Measurements from ENCODE around the gene SLC1A3.
"Not testable (repeated sequence)": the region's sequence is repeated elsewhere in the genome, so short reads cannot be mapped to it uniquely, and the experiment has no call there.

Gene SLC1A3

GRCh38 chr5:36642089-36642488, 35.7 kb downstream of the SLC1A3 start:
- no peak overlapping the region for H3K4me3 ChIP-seq (replicated peaks; ENCODE audit: insufficient read depth, low read length)
- DNase-seq (ENCODE audit: low read depth in 1 of 2, low spot score in 1 of 2), result no peak
- no peaks in the 10 kb centered on the region for H3K27me3 ChIP-seq (ENCODE audit: insufficient read depth, poor library complexity, severe bottlenecking)
- no peak for TF ChIP-seq GABPA (IDR thresholded peaks at IDR 0.05; ENCODE audit: low read depth)
- TF ChIP-seq CTCF (IDR thresholded peaks at IDR 0.05; ENCODE audit: insufficient read depth, low read length), result no peak
- TF ChIP-seq REST (IDR thresholded peaks at IDR 0.05; ENCODE audit: insufficient replicate concordance, low read depth), result no peak
- TF ChIP-seq POLR2AphosphoS5 (IDR thresholded peaks at IDR 0.05; ENCODE audit: low read depth), result no peak
- no peak for TF ChIP-seq SPI1 (IDR thresholded peaks at IDR 0.05; ENCODE audit: borderline replicate concordance, low read depth)
- H3K27ac ChIP-seq (replicated peaks), result no peak overlapping the region

DNA sequence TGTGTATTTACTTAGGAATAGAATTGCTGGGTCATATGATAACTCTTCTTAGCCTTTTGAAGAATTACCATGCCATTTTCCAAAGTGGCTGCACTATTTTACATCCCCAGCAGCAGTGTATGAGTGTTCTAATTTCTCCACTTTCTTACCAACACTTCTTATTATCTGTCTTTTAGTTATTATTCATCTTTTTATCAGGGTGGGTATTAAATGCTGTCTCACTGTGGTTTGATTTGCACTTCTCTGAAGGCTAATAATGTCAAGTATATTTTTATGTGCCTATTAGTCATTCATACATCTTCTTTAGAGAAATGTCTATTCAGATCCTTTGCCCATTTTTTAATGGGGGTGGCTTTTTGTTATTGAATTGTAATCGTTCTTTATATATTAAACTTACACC, 36.8 kb downstream of the SLC1A3 start:
- TF ChIP-seq SPI1 (IDR thresholded peaks at IDR 0.05; ENCODE audit: borderline replicate concordance, low read depth) (no peak), CTCF (IDR thresholded peaks at IDR 0.05; ENCODE audit: insufficient read depth, low read length) (no peak), GABPA (IDR thresholded peaks at IDR 0.05; ENCODE audit: low read depth) (no peak), POLR2AphosphoS5 (IDR thresholded peaks at IDR 0.05; ENCODE audit: low read depth) (no peak), REST (IDR thresholded peaks at IDR 0.05; ENCODE audit: insufficient replicate concordance, low read depth) (no peak)
- Histone ChIP-seq H3K27ac (replicated peaks) (no peak overlapping the region), H3K4me3 (replicated peaks; ENCODE audit: insufficient read depth, low read length) (no peak overlapping the region), H3K27me3 (ENCODE audit: insufficient read depth, poor library complexity, severe bottlenecking) (no peaks in the 10 kb centered on the region)
- DNase-seq (ENCODE audit: low read depth in 1 of 2, low spot score in 1 of 2), result no peak

GRCh38 chr5:36643841-36644240, 37.4 kb downstream of the SLC1A3 start:
- DNase-seq (ENCODE audit: low read depth in 1 of 2, low spot score in 1 of 2); H3K4me3 ChIP-seq (replicated peaks; ENCODE audit: insufficient read depth, low read length); H3K27ac ChIP-seq (replicated peaks); H3K27me3 ChIP-seq (ENCODE audit: insufficient read depth, poor library complexity, severe bottlenecking): not testable (repeated sequence)

GRCh38 chr5:36644727-36645126, 38.3 kb downstream of the SLC1A3 start:
- DNase-seq (ENCODE audit: low read depth in 1 of 2, low spot score in 1 of 2), result no peak
- Histone ChIP-seq H3K27me3 (ENCODE audit: insufficient read depth, poor library complexity, severe bottlenecking) (no peaks in the 10 kb centered on the region), H3K27ac (replicated peaks) (no peak overlapping the region), H3K4me3 (replicated peaks; ENCODE audit: insufficient read depth, low read length) (no peak overlapping the region)
- TF ChIP-seq CTCF (IDR thresholded peaks at IDR 0.05; ENCODE audit: insufficient read depth, low read length) (no peak), POLR2AphosphoS5 (IDR thresholded peaks at IDR 0.05; ENCODE audit: low read depth) (no peak), GABPA (IDR thresholded peaks at IDR 0.05; ENCODE audit: low read depth) (no peak), SPI1 (IDR thresholded peaks at IDR 0.05; ENCODE audit: borderline replicate concordance, low read depth) (no peak), REST (IDR thresholded peaks at IDR 0.05; ENCODE audit: insufficient replicate concordance, low read depth) (no peak)

All from HL-60 (cell line).